ENCODE data around the gene RPL9. TPM values are rescaled to one million over a fixed set of nuclear protein-coding genes. Genes with fewer than 3 reads are reported as not detected.

The RPL9 gene
- total and polyA plus RNA-seq, 12 donors: 951 to 3,860 (median 1,696) TPM

DNA sequence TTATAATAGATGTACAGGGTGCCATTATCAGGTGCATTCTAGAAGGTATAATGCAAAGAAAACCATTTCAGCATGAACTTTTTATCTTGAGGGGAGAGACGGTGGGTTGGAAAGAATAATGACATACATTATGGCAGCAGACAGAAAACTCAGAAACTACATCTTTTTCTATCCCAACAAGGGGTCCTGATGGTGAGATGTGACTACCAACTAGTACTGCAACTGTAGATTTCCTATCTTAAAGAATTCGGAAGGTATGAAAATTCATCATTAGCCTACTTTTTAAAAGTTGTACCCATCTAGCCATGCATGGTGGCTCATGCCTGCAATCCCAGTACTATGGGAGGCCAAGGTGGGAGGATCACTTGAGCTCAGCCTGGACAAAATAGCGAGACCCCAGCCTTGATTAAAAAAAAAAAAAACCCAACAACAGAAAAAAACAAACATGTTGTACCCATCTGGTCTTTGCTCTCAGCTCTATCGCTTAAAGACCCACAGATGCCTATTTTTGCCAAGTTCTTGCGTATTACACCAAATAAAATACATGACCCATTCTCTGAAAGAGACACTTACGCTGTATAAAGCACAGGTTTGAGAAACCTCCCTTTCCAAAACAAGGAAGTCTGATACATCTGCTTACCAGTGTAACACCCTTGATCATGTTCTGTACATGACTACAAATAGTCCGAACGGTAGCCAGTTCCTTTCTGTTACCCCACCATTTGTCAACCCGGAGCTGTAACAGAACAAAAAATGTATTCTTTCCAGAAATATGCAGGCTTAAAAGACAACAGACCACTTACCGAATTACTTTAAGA, 1.6 kb downstream of the RPL9 start:
- Histone ChIP-seq H3K9me3 (replicated peaks in 1 of 3) (no peaks in the 10 kb centered on the region), H3K4me1 (replicated peaks in 1 of 2) (peaks cover 21 to 29% of the 10 kb centered on the region in 2 donors), H3K4me3 (peak overlapping the region in 1 of 4 donors; percentile 81), H3K27ac (peak overlapping the region in 3 of 5 donors; percentile 93 to 97 (median 95)), H3K36me3 (replicated peaks in 1 of 2) (peaks cover 0 to 53% of the 10 kb centered on the region in 2 donors), H3K27me3 (no peaks in the 10 kb centered on the region)
- intact Hi-C loops (cut with DNase I): no loop called here
- DNase-seq: no peak
- WGBS, 4 donors: 53 to 62% (median 59%) methylated on average over 10 of the region's 10 CpGs
- no peak for TF ChIP-seq POLR2A (IDR thresholded peaks at IDR 0.05)
- TF ChIP-seq, protein P1, sequence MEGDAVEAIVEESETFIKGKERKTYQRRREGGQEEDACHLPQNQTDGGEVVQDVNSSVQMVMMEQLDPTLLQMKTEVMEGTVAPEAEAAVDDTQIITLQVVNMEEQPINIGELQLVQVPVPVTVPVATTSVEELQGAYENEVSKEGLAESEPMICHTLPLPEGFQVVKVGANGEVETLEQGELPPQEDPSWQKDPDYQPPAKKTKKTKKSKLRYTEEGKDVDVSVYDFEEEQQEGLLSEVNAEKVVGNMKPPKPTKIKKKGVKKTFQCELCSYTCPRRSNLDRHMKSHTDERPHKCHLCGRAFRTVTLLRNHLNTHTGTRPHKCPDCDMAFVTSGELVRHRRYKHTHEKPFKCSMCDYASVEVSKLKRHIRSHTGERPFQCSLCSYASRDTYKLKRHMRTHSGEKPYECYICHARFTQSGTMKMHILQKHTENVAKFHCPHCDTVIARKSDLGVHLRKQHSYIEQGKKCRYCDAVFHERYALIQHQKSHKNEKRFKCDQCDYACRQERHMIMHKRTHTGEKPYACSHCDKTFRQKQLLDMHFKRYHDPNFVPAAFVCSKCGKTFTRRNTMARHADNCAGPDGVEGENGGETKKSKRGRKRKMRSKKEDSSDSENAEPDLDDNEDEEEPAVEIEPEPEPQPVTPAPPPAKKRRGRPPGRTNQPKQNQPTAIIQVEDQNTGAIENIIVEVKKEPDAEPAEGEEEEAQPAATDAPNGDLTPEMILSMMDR (IDR thresholded peaks at IDR 0.05): no peak

DNA sequence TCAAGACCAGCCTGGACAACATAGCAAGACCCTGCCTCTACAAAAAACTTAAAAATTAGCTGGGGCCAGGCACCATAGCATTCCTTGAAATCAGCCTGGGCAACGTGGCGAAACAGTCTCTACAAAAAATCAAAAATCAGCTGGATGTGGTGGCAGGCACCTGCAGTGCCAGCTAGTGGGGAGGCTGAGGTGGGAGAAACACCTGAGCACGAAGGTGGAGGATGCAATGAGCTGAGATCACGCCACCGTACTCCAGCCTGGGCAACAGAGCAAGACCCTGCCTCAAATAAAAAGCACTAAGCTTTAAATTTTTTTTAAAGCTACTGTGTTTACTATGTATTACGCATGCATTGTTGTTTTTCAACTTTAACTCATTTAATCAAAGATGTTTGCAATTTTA, 3.2 kb downstream of the RPL9 start:
- TF ChIP-seq, protein P1 (IDR thresholded peaks at IDR 0.05): no peak
- no peak for TF ChIP-seq POLR2A (IDR thresholded peaks at IDR 0.05)
- Histone ChIP-seq H3K27ac (no peak overlapping the region), H3K36me3 (replicated peaks in 1 of 2) (peaks cover 0 to 66% of the 10 kb centered on the region in 2 donors), H3K4me3 (no peak overlapping the region), H3K4me1 (replicated peaks in 1 of 2) (peaks cover 21 to 29% of the 10 kb centered on the region in 2 donors), H3K27me3 (no peaks in the 10 kb centered on the region), H3K9me3 (replicated peaks in 1 of 3) (no peaks in the 10 kb centered on the region)
- intact Hi-C loops (cut with DNase I): no loop called here
- 88 to 94% (median 90%) methylated on average over 6 of the region's 6 CpGs for WGBS, 4 donors
- no peak for DNase-seq

DNA sequence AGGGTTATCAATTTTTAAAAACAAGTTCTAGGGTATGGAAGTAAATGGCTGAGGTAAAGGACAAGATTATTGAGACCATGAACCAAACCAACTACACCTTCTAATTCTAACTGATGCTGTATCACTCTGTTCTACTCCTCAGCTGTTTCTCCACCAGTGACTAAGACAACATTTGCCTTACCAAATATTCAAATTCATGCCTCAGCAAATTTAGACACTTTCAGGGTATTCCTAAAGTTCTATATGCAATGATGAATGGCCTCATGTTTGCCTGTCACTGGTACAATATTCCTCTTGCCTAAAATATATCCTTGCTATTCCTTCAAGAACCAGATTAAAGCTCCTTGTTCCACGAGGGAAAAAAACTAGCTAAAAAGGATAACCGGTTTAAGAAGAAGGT, 5.0 kb downstream of the RPL9 start:
- Histone ChIP-seq H3K27me3 (no peaks in the 10 kb centered on the region), H3K36me3 (replicated peaks in 1 of 2) (peaks cover 0 to 72% of the 10 kb centered on the region in 2 donors), H3K27ac (no peak overlapping the region), H3K4me1 (replicated peaks in 1 of 2) (peaks cover 19 to 23% of the 10 kb centered on the region in 2 donors), H3K4me3 (no peak overlapping the region), H3K9me3 (replicated peaks in 1 of 3) (no peaks in the 10 kb centered on the region)
- intact Hi-C loops (cut with DNase I): no loop called here
- 58 to 84% (median 79%) methylated on average over 2 of the region's 2 CpGs for WGBS, 4 donors
- DNase-seq: no peak
- TF ChIP-seq, protein P1 (IDR thresholded peaks at IDR 0.05): no peak
- TF ChIP-seq POLR2A (IDR thresholded peaks at IDR 0.05): no peak

DNA sequence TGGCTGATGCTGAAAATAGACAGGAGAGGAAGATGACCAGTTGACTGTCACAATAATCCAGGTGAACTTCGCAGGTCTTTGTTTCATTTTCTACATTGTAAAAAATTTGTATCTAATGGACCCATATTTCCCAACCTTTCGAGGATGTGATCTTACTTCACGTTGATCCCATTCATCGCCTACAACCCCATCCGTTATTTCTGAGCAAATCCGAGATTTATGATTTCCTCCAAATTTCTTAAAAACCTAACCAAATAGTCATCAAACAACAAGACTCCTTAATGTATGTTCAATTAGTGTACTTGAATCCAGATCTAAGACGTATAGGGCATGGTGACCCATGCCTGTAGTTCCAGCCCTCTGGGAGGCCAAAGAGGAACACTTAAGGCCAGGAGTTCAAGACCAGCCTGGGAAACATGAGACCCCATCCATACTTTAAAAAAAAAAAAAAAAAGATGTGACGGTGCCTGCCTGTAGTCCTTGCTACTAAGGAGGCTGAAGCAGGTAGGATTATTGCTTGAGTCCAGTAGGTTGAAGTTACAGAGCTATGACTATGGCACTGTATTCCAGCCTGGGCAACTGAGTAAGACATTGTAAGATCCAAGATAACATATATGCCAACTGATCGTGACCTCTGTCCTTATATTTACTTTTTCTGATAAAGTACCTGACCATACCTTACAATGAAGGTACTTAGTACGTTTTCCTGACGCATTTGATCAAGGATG, 5.7 kb downstream of the RPL9 start:
- whole genome bisulfite sequencing, 4 donors: 85 to 89% (median 86%) methylated on average over 11 of the region's 11 CpGs
- Histone ChIP-seq H3K36me3 (replicated peaks in 1 of 2) (peaks cover 0 to 72% of the 10 kb centered on the region in 2 donors), H3K4me1 (replicated peaks in 1 of 2) (peaks cover 19 to 23% of the 10 kb centered on the region in 2 donors), H3K9me3 (replicated peaks in 1 of 3) (no peaks in the 10 kb centered on the region), H3K4me3 (no peak overlapping the region), H3K27ac (no peak overlapping the region), H3K27me3 (no peaks in the 10 kb centered on the region)
- intact Hi-C loops (cut with DNase I): no loop called here
- no peak for DNase-seq
- TF ChIP-seq POLR2A (IDR thresholded peaks at IDR 0.05): no peak
- TF ChIP-seq, protein P1 (IDR thresholded peaks at IDR 0.05): no peak
